Left ventricle myocardium inferior (tissue), 1 donor: ENCODE data around the gene NLRP8. TPM values are rescaled to one million over a fixed set of nuclear protein-coding genes. Genes with fewer than 3 reads are reported as not detected.

ENCODE experiments used
- DNase-seq: peaks from one replicate; pipeline ENCODE4 v3.0.0-alpha.2; 2020
- H3K27ac ChIP-seq: fragments of 200-600 bp; replicated peaks from 2 replicates; pipeline ENCODE4 v1.8.0; 2021
- H3K27me3 ChIP-seq: fragments of 200-600 bp; 2 replicates; pipeline ENCODE4 v1.8.0; 2021; ENCODE audit warnings: low read depth
- H3K36me3 ChIP-seq: fragments of 200-600 bp; 2 replicates; pipeline ENCODE4 v1.8.0; 2021
- H3K4me1 ChIP-seq: fragments of 200-600 bp; 2 replicates; pipeline ENCODE4 v1.8.0; 2021
- H3K4me3 ChIP-seq: fragments of 200-600 bp; 2 replicates; pipeline ENCODE4 v1.8.0; 2021; ENCODE audit warnings: mild to moderate bottlenecking, moderate library complexity
- H3K9me3 ChIP-seq: fragments of 200-600 bp; replicated peaks from 2 replicates; pipeline ENCODE4 v1.8.0; 2021
- CTCF ChIP-seq: fragments of 200-600 bp; IDR thresholded peaks from 2 replicates; pipeline ENCODE4 v1.8.0; 2021; ENCODE audit warnings: antibody characterized with exemption, mild to moderate bottlenecking, borderline replicate concordance
- intact Hi-C: fragments of 100-400 bp; cut with micrococcal nuclease; formaldehyde crosslinking; loops from one replicate; pipeline ENCODE4 v1.11.0; 2022
- total RNA-seq: library from RNA; stranded (reverse); fragmentation: NEBNext Ultra II Directional; extraction: Animal tissue kit (Norgen Biotek cat#: 25700); gene quantifications from one replicate; pipeline ENCODE4 v1.2.1, GENCODE V29; 2021
- donor health status: DM: no; HTN: yes; CAD: no; lungs with severe emphysema.

Gene NLRP8
- total RNA-seq, 1 donor from 2014 or later, result not detected

- Histone ChIP-seq H3K9me3 (peaks cover 32% of the 10 kb centered on the region), H3K36me3 (no peaks in the 10 kb centered on the region), H3K4me1 (no peaks in the 10 kb centered on the region), H3K27ac (no peak overlapping the region), H3K4me3 (no peak overlapping the region), H3K27me3 (peaks cover 19% of the 10 kb centered on the region)
- no peak for TF ChIP-seq CTCF
- no peak for DNase-seq
- intact Hi-C loops, result no loop called here
These were observed 26.4 kb downstream of the NLRP8 start for GRCh38 chr19:55973982-55974381.

GRCh38 chr19:55980415-55980814 is 32.8 kb downstream of the NLRP8 start:
- DNase-seq, result no peak
- Histone ChIP-seq H3K4me1 (no peaks in the 10 kb centered on the region), H3K36me3 (no peaks in the 10 kb centered on the region), H3K27ac (no peak overlapping the region), H3K27me3 (peaks cover 18% of the 10 kb centered on the region), H3K9me3 (peaks cover 18% of the 10 kb centered on the region), H3K4me3 (no peak overlapping the region)
- intact Hi-C loops, result no loop called here
- TF ChIP-seq CTCF, result no peak

- Histone ChIP-seq H3K4me3 (no peak overlapping the region), H3K4me1 (no peaks in the 10 kb centered on the region), H3K36me3 (no peaks in the 10 kb centered on the region), H3K27ac (no peak overlapping the region), H3K27me3 (peaks cover 6% of the 10 kb centered on the region), H3K9me3 (peaks cover 6% of the 10 kb centered on the region)
- intact Hi-C loops, result no loop called here
- no peak for TF ChIP-seq CTCF
- DNase-seq, result no peak
These were observed 37.6 kb downstream of the NLRP8 start for GRCh38 chr19:55985254-55985653.

GRCh38 chr19:55986487-55986886 is 38.9 kb downstream of the NLRP8 start, which contains the start of gene NLRP5:
Gene NLRP5, plus strand, starts transcription at chr19:55986775.
- Histone ChIP-seq H3K4me1 (no peaks in the 10 kb centered on the region), H3K27me3 (no peaks in the 10 kb centered on the region), H3K27ac (no peak within 1 kb of the TSS), H3K9me3 (peaks cover 6% of the 10 kb centered on the region), H3K36me3 (no peaks in the 10 kb centered on the region), H3K4me3 (no peak within 1 kb of the TSS)
- DNase-seq, result no peak
- TF ChIP-seq CTCF, result no peak
- intact Hi-C loops, result no loop called here

- H3K27me3 ChIP-seq, result no peaks in the 10 kb centered on the region
- intact Hi-C loops, result no loop called here
- H3K4me1 ChIP-seq, result no peaks in the 10 kb centered on the region
- no peaks in the 10 kb centered on the region for H3K36me3 ChIP-seq
- H3K27ac ChIP-seq, result no peak overlapping the region
- TF ChIP-seq CTCF, result no peak
- DNase-seq, result no peak
- peaks cover 16% of the 10 kb centered on the region for H3K9me3 ChIP-seq
- no peak overlapping the region for H3K4me3 ChIP-seq
These were observed 43.2 kb downstream of the NLRP8 start for GRCh38 chr19:55990831-55991230.

GRCh38 chr19:55993492-55993891 is 45.9 kb downstream of the NLRP8 start:
- intact Hi-C loops, result no loop called here
- no peak for DNase-seq
- TF ChIP-seq CTCF, result no peak
- H3K4me3 ChIP-seq, result no peak overlapping the region
- H3K27ac ChIP-seq, result no peak overlapping the region
- peaks cover 23% of the 10 kb centered on the region for H3K9me3 ChIP-seq
- no peaks in the 10 kb centered on the region for H3K4me1 ChIP-seq
- H3K36me3 ChIP-seq, result no peaks in the 10 kb centered on the region
- no peaks in the 10 kb centered on the region for H3K27me3 ChIP-seq
